ENCODE results near the gene CLSTN2.

The CLSTN2 gene

DNA sequence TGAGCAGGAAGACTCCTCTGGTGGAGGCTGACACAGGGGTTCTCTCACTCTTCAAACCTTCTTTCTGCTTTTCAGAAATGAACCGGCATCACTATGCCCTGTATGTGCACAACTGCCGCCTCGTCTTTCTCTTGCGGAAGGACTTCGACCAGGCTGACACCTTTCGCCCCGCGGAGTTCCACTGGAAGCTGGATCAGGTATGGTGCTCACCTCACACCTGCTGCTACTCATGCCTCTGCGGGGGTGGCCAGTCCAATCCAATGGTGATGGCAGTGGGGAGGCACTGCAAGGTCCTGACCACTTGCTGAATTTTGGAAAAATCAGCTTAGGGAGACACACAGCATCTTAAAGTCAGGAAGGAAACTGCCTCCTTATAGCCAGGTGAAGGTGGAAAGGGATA lies 531.5 kb downstream of the CLSTN2 start:
- no peak overlapping the region for H3K27ac ChIP-seq (ENCODE audit: low read depth, low read length)
- H3K9me3 ChIP-seq (ENCODE audit: control insufficient read depth in 1 of 2, low read length in 2 of 2): no peaks in the 10 kb centered on the region
- H3K36me3 ChIP-seq (ENCODE audit: control insufficient read depth in 1 of 2, insufficient read depth in 2 of 2, low read length in 2 of 2): no peaks in the 10 kb centered on the region
- H3K27me3 ChIP-seq (ENCODE audit: control insufficient read depth in 1 of 2, insufficient read depth in 2 of 2, low read length in 2 of 2): no peaks in the 10 kb centered on the region
- H3K4me3 ChIP-seq (ENCODE audit: low read depth in 1 of 2, low read length in 2 of 2): no peak overlapping the region
- no peaks in the 10 kb centered on the region for H3K4me1 ChIP-seq (ENCODE audit: control insufficient read depth in 1 of 2, insufficient read depth in 2 of 2, low read length in 2 of 2)
- H3K9ac ChIP-seq (ENCODE audit: low read depth in 1 of 2, low read length in 2 of 2): no peak overlapping the region

DNA sequence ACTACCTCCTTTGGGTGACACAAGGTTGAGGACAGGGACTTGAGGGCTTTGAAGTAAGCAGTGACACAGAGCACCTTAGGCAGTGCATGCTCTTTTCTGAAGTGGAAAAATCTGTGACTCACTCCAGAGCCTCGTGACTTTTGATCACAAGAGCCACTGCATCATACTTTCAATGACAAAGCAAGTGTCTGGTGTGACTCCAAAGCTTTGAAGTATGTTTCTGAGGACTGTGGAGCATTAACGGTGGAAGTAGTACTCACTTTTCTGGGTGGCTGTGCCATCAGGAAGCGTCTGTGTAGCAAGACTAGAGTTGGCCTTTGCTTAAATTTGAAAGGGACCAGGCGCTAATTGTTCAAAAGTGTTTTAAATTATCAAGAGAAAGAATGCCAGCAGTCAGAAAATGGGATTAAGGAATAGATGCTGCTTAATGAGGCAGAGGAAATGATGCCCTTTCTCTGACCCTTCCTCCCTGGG lies 532.2 kb downstream of the CLSTN2 start:
- Histone ChIP-seq H3K27me3 (ENCODE audit: control insufficient read depth in 1 of 2, insufficient read depth in 2 of 2, low read length in 2 of 2) (no peaks in the 10 kb centered on the region), H3K27ac (ENCODE audit: low read depth, low read length) (no peak overlapping the region)

DNA sequence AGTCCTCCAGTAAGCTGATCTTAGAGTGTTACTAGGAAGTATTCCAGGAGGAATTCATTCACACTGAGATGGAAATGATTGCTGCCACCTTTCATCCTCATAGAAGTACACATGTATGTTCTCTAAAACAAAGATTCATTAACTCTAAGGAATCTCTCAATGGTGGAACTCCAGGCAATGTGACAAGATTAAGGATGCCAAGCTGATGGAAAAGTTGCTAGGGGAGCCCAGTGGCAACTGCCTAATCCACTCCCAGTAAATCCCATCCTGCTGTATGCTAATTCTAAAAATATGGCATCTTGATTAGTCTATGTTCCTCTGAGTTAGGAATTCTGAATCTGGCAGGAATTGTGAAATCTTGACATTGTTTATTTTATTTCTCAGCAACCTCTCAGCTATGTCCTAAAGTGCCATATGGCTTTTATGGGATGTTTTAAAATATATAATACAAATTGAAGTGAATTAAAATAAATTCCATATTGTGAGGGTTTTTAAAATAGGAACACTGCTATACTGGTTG lies 532.9 kb downstream of the CLSTN2 start:
- Histone ChIP-seq H3K27me3 (ENCODE audit: control insufficient read depth in 1 of 2, insufficient read depth in 2 of 2, low read length in 2 of 2) (no peaks in the 10 kb centered on the region), H3K27ac (ENCODE audit: low read depth, low read length) (no peak overlapping the region), H3K4me1 (ENCODE audit: control insufficient read depth in 1 of 2, insufficient read depth in 2 of 2, low read length in 2 of 2) (no peaks in the 10 kb centered on the region), H3K36me3 (ENCODE audit: control insufficient read depth in 1 of 2, insufficient read depth in 2 of 2, low read length in 2 of 2) (no peaks in the 10 kb centered on the region), H3K9ac (ENCODE audit: low read depth in 1 of 2, low read length in 2 of 2) (no peak overlapping the region), H3K4me3 (ENCODE audit: low read depth in 1 of 2, low read length in 2 of 2) (no peak overlapping the region), H3K9me3 (ENCODE audit: control insufficient read depth in 1 of 2, low read length in 2 of 2) (no peaks in the 10 kb centered on the region)

More for the DNA sequence above, 532.2 kb downstream of the CLSTN2 start:
- H3K9me3 ChIP-seq (ENCODE audit: control insufficient read depth in 1 of 2, low read length in 2 of 2): no peaks in the 10 kb centered on the region
- H3K36me3 ChIP-seq (ENCODE audit: control insufficient read depth in 1 of 2, insufficient read depth in 2 of 2, low read length in 2 of 2): no peaks in the 10 kb centered on the region
- no peak overlapping the region for H3K9ac ChIP-seq (ENCODE audit: low read depth in 1 of 2, low read length in 2 of 2)
- H3K4me1 ChIP-seq (ENCODE audit: control insufficient read depth in 1 of 2, insufficient read depth in 2 of 2, low read length in 2 of 2): no peaks in the 10 kb centered on the region
- H3K4me3 ChIP-seq (ENCODE audit: low read depth in 1 of 2, low read length in 2 of 2): no peak overlapping the region

DNA sequence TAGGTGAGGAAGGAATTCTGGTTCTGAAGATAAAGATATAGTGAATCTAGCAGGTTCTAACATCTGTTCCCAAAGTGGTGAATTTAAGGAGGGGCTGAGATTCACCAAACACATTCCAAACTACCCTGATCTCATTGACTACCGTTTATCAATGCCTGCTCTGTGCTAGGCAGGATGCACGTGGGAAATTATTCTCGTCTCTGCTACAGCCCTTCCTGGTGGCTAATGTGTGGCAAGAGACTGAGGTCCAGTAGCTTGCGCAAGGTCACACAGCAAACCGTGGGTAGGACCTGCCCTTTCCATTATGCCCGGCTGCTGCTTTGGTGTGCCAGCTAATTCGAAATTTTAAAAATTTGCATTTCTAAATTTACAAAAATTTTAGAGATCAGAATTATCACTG lies 533.4 kb downstream of the CLSTN2 start:
- Histone ChIP-seq H3K27ac (ENCODE audit: low read depth, low read length) (no peak overlapping the region), H3K4me1 (ENCODE audit: control insufficient read depth in 1 of 2, insufficient read depth in 2 of 2, low read length in 2 of 2) (no peaks in the 10 kb centered on the region), H3K9ac (ENCODE audit: low read depth in 1 of 2, low read length in 2 of 2) (no peak overlapping the region), H3K4me3 (ENCODE audit: low read depth in 1 of 2, low read length in 2 of 2) (no peak overlapping the region), H3K9me3 (ENCODE audit: control insufficient read depth in 1 of 2, low read length in 2 of 2) (no peaks in the 10 kb centered on the region), H3K36me3 (ENCODE audit: control insufficient read depth in 1 of 2, insufficient read depth in 2 of 2, low read length in 2 of 2) (no peaks in the 10 kb centered on the region), H3K27me3 (ENCODE audit: control insufficient read depth in 1 of 2, insufficient read depth in 2 of 2, low read length in 2 of 2) (no peaks in the 10 kb centered on the region)

DNA sequence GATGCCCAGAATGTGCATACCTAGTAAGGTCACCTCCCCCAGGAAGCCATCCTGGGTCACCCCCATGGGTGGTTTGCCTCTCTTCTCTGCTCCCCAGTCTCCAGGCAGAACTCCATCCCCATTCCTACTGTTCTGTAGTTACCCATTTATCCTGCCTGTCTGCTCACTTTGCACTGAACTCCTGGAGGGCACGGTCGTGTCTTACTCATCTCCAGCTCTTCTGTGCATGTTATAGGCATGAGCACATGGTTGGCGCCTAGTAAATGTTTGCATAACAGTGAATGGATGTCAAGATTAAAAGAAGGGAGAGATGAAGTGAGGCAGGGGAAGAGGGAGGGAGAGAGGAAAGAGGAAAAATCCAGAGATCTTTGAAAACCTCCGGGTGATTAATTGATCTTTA lies 534.5 kb downstream of the CLSTN2 start:
- Histone ChIP-seq H3K9ac (ENCODE audit: low read depth in 1 of 2, low read length in 2 of 2) (no peak overlapping the region), H3K27me3 (ENCODE audit: control insufficient read depth in 1 of 2, insufficient read depth in 2 of 2, low read length in 2 of 2) (no peaks in the 10 kb centered on the region), H3K36me3 (ENCODE audit: control insufficient read depth in 1 of 2, insufficient read depth in 2 of 2, low read length in 2 of 2) (no peaks in the 10 kb centered on the region), H3K4me1 (ENCODE audit: control insufficient read depth in 1 of 2, insufficient read depth in 2 of 2, low read length in 2 of 2) (no peaks in the 10 kb centered on the region), H3K27ac (ENCODE audit: low read depth, low read length) (no peak overlapping the region), H3K9me3 (ENCODE audit: control insufficient read depth in 1 of 2, low read length in 2 of 2) (no peaks in the 10 kb centered on the region), H3K4me3 (ENCODE audit: low read depth in 1 of 2, low read length in 2 of 2) (no peak overlapping the region)

DNA sequence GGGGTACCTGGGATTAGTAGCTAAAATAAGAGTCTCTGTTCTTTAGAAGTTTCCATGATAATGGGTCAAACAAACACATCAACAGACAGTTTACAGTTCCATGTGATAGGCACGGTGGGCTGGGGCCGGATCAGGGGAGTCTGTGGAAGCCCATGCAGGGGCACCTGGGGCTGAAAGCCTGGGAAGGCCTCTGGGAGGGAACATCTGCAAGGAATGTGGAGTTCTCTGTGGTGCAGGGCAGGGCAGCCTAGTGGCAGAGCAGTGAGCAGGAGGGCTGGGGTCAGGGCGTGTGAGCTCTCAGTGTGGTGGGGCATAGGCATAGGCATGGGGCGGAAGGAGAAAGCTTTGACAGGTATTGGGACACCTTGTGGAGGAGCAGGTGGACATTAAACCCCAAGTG lies 535.2 kb downstream of the CLSTN2 start:
- Histone ChIP-seq H3K4me3 (ENCODE audit: low read depth in 1 of 2, low read length in 2 of 2) (no peak overlapping the region), H3K27ac (ENCODE audit: low read depth, low read length) (no peak overlapping the region)

DNA sequence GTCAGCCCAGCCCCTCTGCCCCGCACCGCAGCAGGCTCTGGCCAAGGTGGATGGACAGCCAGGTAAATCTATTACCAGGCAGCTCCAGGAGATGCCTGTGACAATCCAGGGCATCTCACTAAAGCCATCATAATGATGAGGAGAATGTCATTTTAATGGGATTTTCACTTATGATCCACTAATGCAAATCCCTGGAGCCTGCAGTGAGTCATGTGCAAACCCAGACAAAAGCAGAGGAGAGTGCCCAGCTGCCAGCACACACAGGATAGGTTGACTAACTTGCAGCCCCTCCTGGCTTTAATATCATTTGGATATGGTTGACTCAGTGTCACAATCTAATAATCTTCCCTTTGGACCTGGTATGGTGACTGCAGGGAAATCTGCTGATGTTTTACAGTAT lies 536.0 kb downstream of the CLSTN2 start:
- H3K4me3 ChIP-seq (ENCODE audit: low read depth in 1 of 2, low read length in 2 of 2): no peak overlapping the region
- H3K9me3 ChIP-seq (ENCODE audit: control insufficient read depth in 1 of 2, low read length in 2 of 2): no peaks in the 10 kb centered on the region
- H3K4me1 ChIP-seq (ENCODE audit: control insufficient read depth in 1 of 2, insufficient read depth in 2 of 2, low read length in 2 of 2): no peaks in the 10 kb centered on the region
- no peaks in the 10 kb centered on the region for H3K36me3 ChIP-seq (ENCODE audit: control insufficient read depth in 1 of 2, insufficient read depth in 2 of 2, low read length in 2 of 2)
- no peaks in the 10 kb centered on the region for H3K27me3 ChIP-seq (ENCODE audit: control insufficient read depth in 1 of 2, insufficient read depth in 2 of 2, low read length in 2 of 2)
- no peak overlapping the region for H3K27ac ChIP-seq (ENCODE audit: low read depth, low read length)
- no peak overlapping the region for H3K9ac ChIP-seq (ENCODE audit: low read depth in 1 of 2, low read length in 2 of 2)

More for the DNA sequence above, 535.2 kb downstream of the CLSTN2 start:
- Histone ChIP-seq H3K4me1 (ENCODE audit: control insufficient read depth in 1 of 2, insufficient read depth in 2 of 2, low read length in 2 of 2) (no peaks in the 10 kb centered on the region), H3K36me3 (ENCODE audit: control insufficient read depth in 1 of 2, insufficient read depth in 2 of 2, low read length in 2 of 2) (no peaks in the 10 kb centered on the region), H3K9ac (ENCODE audit: low read depth in 1 of 2, low read length in 2 of 2) (no peak overlapping the region), H3K27me3 (ENCODE audit: control insufficient read depth in 1 of 2, insufficient read depth in 2 of 2, low read length in 2 of 2) (no peaks in the 10 kb centered on the region), H3K9me3 (ENCODE audit: control insufficient read depth in 1 of 2, low read length in 2 of 2) (no peaks in the 10 kb centered on the region)

DNA sequence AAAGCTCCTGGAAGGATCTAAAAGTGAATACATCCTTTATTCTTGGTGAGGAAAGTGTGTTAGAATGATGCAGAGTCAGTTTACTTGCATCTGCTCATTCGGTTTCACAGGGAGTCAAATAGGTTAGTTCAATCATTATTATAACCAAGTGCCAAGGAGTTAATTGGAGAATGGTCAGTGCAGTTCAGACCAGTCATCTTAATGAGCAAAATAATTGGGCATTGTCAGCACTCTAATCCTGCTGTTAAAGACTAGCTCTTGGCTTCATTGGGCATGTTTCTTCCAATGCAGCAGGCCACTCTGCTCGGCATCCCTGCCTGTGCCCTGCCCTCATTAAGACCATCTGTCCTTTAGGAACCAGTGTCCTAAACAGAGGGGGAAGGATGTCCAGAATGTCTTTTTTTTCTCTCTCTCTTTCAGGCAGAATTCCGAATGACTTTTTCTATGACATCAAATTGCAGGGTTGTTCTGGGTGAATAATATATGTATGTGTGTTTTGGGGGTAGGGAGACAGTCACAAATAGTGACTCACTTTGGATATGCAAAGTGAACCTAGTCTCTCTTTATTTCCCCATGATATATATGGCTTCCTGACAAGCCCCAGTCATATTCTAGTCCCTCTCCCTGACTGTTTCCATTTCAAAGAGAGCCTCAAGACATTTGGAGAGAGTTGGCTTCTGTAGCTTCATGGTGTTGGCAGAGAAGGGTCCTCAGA lies 537.5 kb downstream of the CLSTN2 start:
- Histone ChIP-seq H3K36me3 (ENCODE audit: control insufficient read depth in 1 of 2, insufficient read depth in 2 of 2, low read length in 2 of 2) (no peaks in the 10 kb centered on the region), H3K4me3 (ENCODE audit: low read depth in 1 of 2, low read length in 2 of 2) (no peak overlapping the region), H3K9me3 (ENCODE audit: control insufficient read depth in 1 of 2, low read length in 2 of 2) (no peaks in the 10 kb centered on the region), H3K4me1 (ENCODE audit: control insufficient read depth in 1 of 2, insufficient read depth in 2 of 2, low read length in 2 of 2) (no peaks in the 10 kb centered on the region), H3K27me3 (ENCODE audit: control insufficient read depth in 1 of 2, insufficient read depth in 2 of 2, low read length in 2 of 2) (no peaks in the 10 kb centered on the region), H3K9ac (ENCODE audit: low read depth in 1 of 2, low read length in 2 of 2) (no peak overlapping the region), H3K27ac (ENCODE audit: low read depth, low read length) (no peak overlapping the region)

DNA sequence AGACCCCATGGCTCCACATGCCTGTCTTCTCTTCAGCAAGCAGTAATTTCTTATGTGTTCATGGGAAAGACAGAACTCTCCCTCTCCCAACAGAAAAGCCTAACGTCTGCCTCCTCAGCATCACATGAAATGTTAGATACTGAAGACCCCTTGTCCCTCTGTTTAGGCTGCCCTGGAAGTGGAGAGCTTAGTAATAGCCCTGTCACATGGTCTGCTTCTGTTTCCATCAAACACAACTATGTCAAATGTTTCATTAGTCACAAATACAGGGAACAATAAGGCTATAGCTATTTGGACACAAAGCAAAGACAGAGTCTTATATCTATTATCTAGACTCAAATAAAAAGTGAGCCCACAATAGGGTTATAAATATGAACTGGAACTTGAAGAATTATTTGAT lies 552.6 kb downstream of the CLSTN2 start:
- no peak overlapping the region for H3K27ac ChIP-seq (ENCODE audit: low read depth, low read length)
- no peak overlapping the region for H3K4me3 ChIP-seq (ENCODE audit: low read depth in 1 of 2, low read length in 2 of 2)
- no peaks in the 10 kb centered on the region for H3K27me3 ChIP-seq (ENCODE audit: control insufficient read depth in 1 of 2, insufficient read depth in 2 of 2, low read length in 2 of 2)
- no peak overlapping the region for H3K9ac ChIP-seq (ENCODE audit: low read depth in 1 of 2, low read length in 2 of 2)
- H3K4me1 ChIP-seq (ENCODE audit: control insufficient read depth in 1 of 2, insufficient read depth in 2 of 2, low read length in 2 of 2): no peaks in the 10 kb centered on the region
- H3K9me3 ChIP-seq (ENCODE audit: control insufficient read depth in 1 of 2, low read length in 2 of 2): no peaks in the 10 kb centered on the region
- no peaks in the 10 kb centered on the region for H3K36me3 ChIP-seq (ENCODE audit: control insufficient read depth in 1 of 2, insufficient read depth in 2 of 2, low read length in 2 of 2)

DNA sequence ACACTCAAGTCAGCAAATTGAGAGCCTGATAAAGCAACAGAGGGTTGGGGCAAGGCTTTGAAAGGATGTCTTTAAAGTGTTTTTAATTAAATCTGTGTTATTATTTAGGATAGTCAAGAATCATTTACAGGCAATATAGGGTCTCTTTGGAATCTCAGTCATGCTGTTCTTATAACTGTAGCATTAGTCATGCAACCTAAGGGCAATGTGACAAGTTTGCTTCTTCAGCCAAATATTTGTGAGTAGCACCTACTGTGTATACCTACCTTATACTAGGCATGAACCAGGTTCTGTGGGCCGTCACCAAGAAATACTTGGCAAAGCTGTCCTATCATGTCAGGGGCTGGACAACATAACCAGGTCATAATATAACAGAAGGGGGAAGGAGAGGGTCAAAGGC lies 558.3 kb downstream of the CLSTN2 start:
- Histone ChIP-seq H3K27me3 (ENCODE audit: control insufficient read depth in 1 of 2, insufficient read depth in 2 of 2, low read length in 2 of 2) (no peaks in the 10 kb centered on the region), H3K27ac (ENCODE audit: low read depth, low read length) (no peak overlapping the region), H3K9me3 (ENCODE audit: control insufficient read depth in 1 of 2, low read length in 2 of 2) (no peaks in the 10 kb centered on the region), H3K4me1 (ENCODE audit: control insufficient read depth in 1 of 2, insufficient read depth in 2 of 2, low read length in 2 of 2) (no peaks in the 10 kb centered on the region), H3K4me3 (ENCODE audit: low read depth in 1 of 2, low read length in 2 of 2) (no peak overlapping the region), H3K36me3 (ENCODE audit: control insufficient read depth in 1 of 2, insufficient read depth in 2 of 2, low read length in 2 of 2) (no peaks in the 10 kb centered on the region), H3K9ac (ENCODE audit: low read depth in 1 of 2, low read length in 2 of 2) (no peak overlapping the region)

Data from duodenal mucosa (tissue), 2 donors.